SK-N-SH (cell line): ENCODE measurements around the gene CARD19. TPM values are rescaled to one million over a fixed set of nuclear protein-coding genes. Genes with fewer than 3 reads are reported as not detected.

Source experiments
- CTCF ChIA-PET: fragments of 300-600, 350-600 bp; formaldehyde crosslinking; extraction: SDS; loops from one replicate; lab custom pipeline; 2021; lab: Yijun Ruan, JAX
- POLR2A ChIA-PET: fragments of 350-600 bp; sonication (Branson Sonifier 250); formaldehyde crosslinking; extraction: SDS; loops from one replicate; lab custom pipeline; 2020; ENCODE audit warnings: antibody characterized with exemption, inconsistent platforms; lab: Yijun Ruan, JAX
- DNase-seq: peaks from one replicate; pipeline ENCODE4 v3.0.0; 2012
- H2AFZ ChIP-seq: fragments of 200-600 bp; sonication (generic); 2 replicates; pipeline ENCODE4 v1.8.1; 2016; ENCODE audit warnings: antibody characterized with exemption, mild to moderate bottlenecking, low read depth
- H3F3A ChIP-seq: fragments of 200-600 bp; sonication (generic); replicated peaks from 2 replicates; pipeline ENCODE3; 2016; ENCODE audit warnings: antibody characterized with exemption, mild to moderate bottlenecking; ENCODE audit not compliant: insufficient read depth
- H3K27ac ChIP-seq, 2 experiments: fragments of 200-500 bp in 1 of 2; fragments of 200-600 bp in 1 of 2; sonication (Bioruptor generic) in 1 of 2; sonication (generic), shearing (Covaris generic) in 1 of 2; 2 replicates each; pipeline versions ENCODE4 v1.5.1 to v1.6.1; 2014 to 2016; ENCODE audit warnings: low read depth in 2 of 2, inconsistent platforms in 1 of 2, low read length in 1 of 2, mild to moderate bottlenecking in 1 of 2, mixed read lengths in 1 of 2
- H3K27me3 ChIP-seq: fragments of 200-600 bp; sonication (generic), shearing (Covaris generic); 2 replicates; pipeline ENCODE4 v1.6.1; 2016; ENCODE audit warnings: mixed run types; ENCODE audit not compliant: insufficient read depth
- H3K36me3 ChIP-seq, 2 experiments: fragments of 200-500 bp in 1 of 2; fragments of 200-600 bp in 1 of 2; sonication (Bioruptor generic) in 1 of 2; sonication (generic) in 1 of 2; replicated peaks in 1 of 2; 2 replicates each; pipeline versions ENCODE3 to v1.5.1; 2014 to 2016; ENCODE audit warnings: low read length in 1 of 2, mild to moderate bottlenecking in 1 of 2; ENCODE audit not compliant: insufficient read depth in 2 of 2, control insufficient read depth in 1 of 2
- H3K4me1 ChIP-seq, 2 experiments: fragments of 200-500 bp in 1 of 2; fragments of 200-600 bp in 1 of 2; sonication (Bioruptor generic) in 1 of 2; sonication (generic), shearing (Covaris generic) in 1 of 2; 2 replicates each; pipeline versions ENCODE4 v1.5.1 to v1.6.1; 2014 to 2016; ENCODE audit warnings: low read depth in 1 of 2, low read length in 1 of 2, mixed run types in 1 of 2; ENCODE audit not compliant: insufficient read depth in 2 of 2, control insufficient read depth in 1 of 2
- H3K4me2 ChIP-seq: fragments of 200-600 bp; sonication (generic), shearing (Covaris generic); 2 replicates; pipeline ENCODE4 v1.6.1; 2017; ENCODE audit warnings: mixed run types
- H3K4me3 ChIP-seq, 2 experiments: fragments of 200-500 bp in 1 of 2; fragments of 200-600 bp in 1 of 2; sonication (Bioruptor generic) in 1 of 2; sonication (generic), shearing (Covaris generic) in 1 of 2; 2 replicates each; pipeline versions ENCODE4 v1.5.1 to v1.8.1; 2014 to 2016; ENCODE audit warnings: low read depth in 2 of 2, inconsistent platforms in 1 of 2, low read length in 1 of 2, mild to moderate bottlenecking in 1 of 2, mixed read lengths in 1 of 2, moderate library complexity in 1 of 2
- H3K79me2 ChIP-seq: fragments of 200-600 bp; sonication (generic); 2 replicates; pipeline ENCODE4 v1.8.1; 2017; ENCODE audit warnings: mild to moderate bottlenecking; ENCODE audit not compliant: insufficient read depth
- H3K9ac ChIP-seq: fragments of 200-600 bp; sonication (generic); 2 replicates; pipeline ENCODE4 v1.6.1; 2017; ENCODE audit warnings: mixed run types
- H3K9me2 ChIP-seq: fragments of 200-600 bp; sonication (generic); 2 replicates; pipeline ENCODE4 v1.6.1; 2017; ENCODE audit warnings: mixed run types
- H3K9me3 ChIP-seq: fragments of 200-600 bp; sonication (generic); 2 replicates; pipeline ENCODE4 v1.6.1; 2017; ENCODE audit warnings: mixed run types, mild to moderate bottlenecking, moderate library complexity
- H4K20me1 ChIP-seq: fragments of 200-600 bp; sonication (generic); 2 replicates; pipeline ENCODE4 v1.6.1; 2017; ENCODE audit warnings: mild to moderate bottlenecking, mixed run types; ENCODE audit not compliant: insufficient read depth
- CHD2 ChIP-seq: fragments of 150-350 bp; IDR thresholded peaks from 2 replicates; pipeline ENCODE4 v1.6.1; 2018; ENCODE audit warnings: low read length; ENCODE audit not compliant: partially characterized antibody
- ELF1 ChIP-seq: IDR thresholded peaks from 2 replicates; pipeline ENCODE4 v1.4.0; 2012
- FOXM1 ChIP-seq: IDR thresholded peaks from 2 replicates; pipeline ENCODE4 v1.4.0; 2012; ENCODE audit warnings: low read depth, mild to moderate bottlenecking
- NRF1 ChIP-seq: IDR thresholded peaks from 2 replicates; pipeline ENCODE4 v1.6.1; 2012; ENCODE audit warnings: low read depth, mild to moderate bottlenecking, low read length
- RAD21 ChIP-seq: IDR thresholded peaks from 2 replicates; pipeline ENCODE4 v1.6.1; 2012; ENCODE audit warnings: mild to moderate bottlenecking, low read length
- RCOR1 ChIP-seq: fragments of 150-350 bp; IDR thresholded peaks from 2 replicates; pipeline ENCODE4 v1.6.1; 2017; ENCODE audit warnings: antibody characterized with exemption, low read length
- RFX5 ChIP-seq: IDR thresholded peaks from 2 replicates; pipeline ENCODE4 v1.6.1; 2012; ENCODE audit warnings: mild to moderate bottlenecking, improper control_type of control experiment, low read length
- RXRA ChIP-seq: IDR thresholded peaks from 2 replicates; pipeline ENCODE4 v1.4.0; 2012; ENCODE audit warnings: low read depth, mild to moderate bottlenecking, borderline replicate concordance
- SMC3 ChIP-seq: IDR thresholded peaks from 2 replicates; pipeline ENCODE4 v1.6.1; 2012; ENCODE audit warnings: low read depth, low read length, improper control_type of control experiment
- YY1 ChIP-seq: IDR thresholded peaks from 2 replicates; pipeline ENCODE4 v1.4.0; 2012; ENCODE audit warnings: low read depth, mild to moderate bottlenecking
- WGBS: methylation state at CpG from one replicate; pipeline ENCODE4 v1.1.6; 2017; ENCODE audit warnings: low lambda C conversion rate; 5-methylcytosine and 5-hydroxymethylcytosine counted together
- polyA plus RNA-seq, 3 experiments: library from polyadenylated mRNA; depleted of rRNA; stranded (reverse); fragments of >200 nt; gene quantifications; 2 replicates each; pipeline ENCODE4 v1.2.3, GENCODE V29; 2012
- TF ChIP-seq, protein P1 (sequence below): IDR thresholded peaks from 2 replicates; pipeline ENCODE4; 2012
- TF ChIP-seq, protein P2 (sequence below): fragments of 150-350 bp; IDR thresholded peaks from 2 replicates; pipeline ENCODE4 v1.6.1; 2017; ENCODE audit warnings: antibody characterized with exemption, low read length, low read depth, borderline replicate concordance
- TF ChIP-seq, protein P3 (sequence below): IDR thresholded peaks from 2 replicates; pipeline ENCODE4 v1.4.0; 2012; ENCODE audit warnings: low read depth, borderline replicate concordance

The CARD19 gene
- polyA plus RNA-seq, 1 of the 3 experiments (the other 2 are of a cell fraction): 165 TPM

DNA sequence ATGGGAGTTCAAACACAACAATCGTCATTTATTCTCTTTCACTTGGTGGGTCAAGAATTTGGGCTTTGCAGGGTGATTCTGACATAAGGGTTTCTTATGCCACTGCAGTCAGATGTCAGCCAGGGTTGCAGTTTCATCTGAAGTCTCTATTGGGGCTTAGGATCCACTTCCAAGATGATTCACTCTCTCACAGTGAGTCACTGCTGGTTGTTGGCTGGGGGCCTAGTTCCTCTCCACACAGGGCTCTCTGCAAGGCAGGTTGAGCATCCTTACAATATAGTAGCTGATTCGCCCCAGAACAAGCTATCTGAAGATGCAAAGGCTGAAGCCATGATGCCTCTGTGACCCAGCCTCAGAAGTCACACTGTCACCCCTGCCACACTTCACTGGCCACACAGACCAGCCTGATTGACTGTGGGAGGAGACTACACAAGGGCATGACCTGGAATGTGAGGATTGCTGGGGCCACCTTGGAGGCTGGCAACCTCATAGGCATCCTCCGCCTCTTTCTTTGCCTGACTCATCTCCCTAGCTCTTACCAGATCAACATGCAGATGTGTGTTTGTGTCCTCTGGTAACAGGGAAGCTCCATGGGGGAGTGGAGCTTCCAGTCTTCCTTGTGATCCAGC, 4.5 kb upstream of the CARD19 start (continued):
- TF ChIP-seq, protein P1, sequence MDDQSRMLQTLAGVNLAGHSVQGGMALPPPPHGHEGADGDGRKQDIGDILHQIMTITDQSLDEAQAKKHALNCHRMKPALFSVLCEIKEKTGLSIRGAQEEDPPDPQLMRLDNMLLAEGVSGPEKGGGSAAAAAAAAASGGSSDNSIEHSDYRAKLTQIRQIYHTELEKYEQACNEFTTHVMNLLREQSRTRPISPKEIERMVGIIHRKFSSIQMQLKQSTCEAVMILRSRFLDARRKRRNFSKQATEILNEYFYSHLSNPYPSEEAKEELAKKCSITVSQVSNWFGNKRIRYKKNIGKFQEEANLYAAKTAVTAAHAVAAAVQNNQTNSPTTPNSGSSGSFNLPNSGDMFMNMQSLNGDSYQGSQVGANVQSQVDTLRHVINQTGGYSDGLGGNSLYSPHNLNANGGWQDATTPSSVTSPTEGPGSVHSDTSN: no peak
- no peak for TF ChIP-seq RXRA
- no peak for TF ChIP-seq RCOR1
- TF ChIP-seq, protein P2, sequence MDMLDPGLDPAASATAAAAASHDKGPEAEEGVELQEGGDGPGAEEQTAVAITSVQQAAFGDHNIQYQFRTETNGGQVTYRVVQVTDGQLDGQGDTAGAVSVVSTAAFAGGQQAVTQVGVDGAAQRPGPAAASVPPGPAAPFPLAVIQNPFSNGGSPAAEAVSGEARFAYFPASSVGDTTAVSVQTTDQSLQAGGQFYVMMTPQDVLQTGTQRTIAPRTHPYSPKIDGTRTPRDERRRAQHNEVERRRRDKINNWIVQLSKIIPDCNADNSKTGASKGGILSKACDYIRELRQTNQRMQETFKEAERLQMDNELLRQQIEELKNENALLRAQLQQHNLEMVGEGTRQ: no peak
- TF ChIP-seq RFX5: no peak
- TF ChIP-seq CHD2: no peak
- no peak for TF ChIP-seq YY1
- TF ChIP-seq FOXM1: no peak
- TF ChIP-seq RAD21: no peak

DNA sequence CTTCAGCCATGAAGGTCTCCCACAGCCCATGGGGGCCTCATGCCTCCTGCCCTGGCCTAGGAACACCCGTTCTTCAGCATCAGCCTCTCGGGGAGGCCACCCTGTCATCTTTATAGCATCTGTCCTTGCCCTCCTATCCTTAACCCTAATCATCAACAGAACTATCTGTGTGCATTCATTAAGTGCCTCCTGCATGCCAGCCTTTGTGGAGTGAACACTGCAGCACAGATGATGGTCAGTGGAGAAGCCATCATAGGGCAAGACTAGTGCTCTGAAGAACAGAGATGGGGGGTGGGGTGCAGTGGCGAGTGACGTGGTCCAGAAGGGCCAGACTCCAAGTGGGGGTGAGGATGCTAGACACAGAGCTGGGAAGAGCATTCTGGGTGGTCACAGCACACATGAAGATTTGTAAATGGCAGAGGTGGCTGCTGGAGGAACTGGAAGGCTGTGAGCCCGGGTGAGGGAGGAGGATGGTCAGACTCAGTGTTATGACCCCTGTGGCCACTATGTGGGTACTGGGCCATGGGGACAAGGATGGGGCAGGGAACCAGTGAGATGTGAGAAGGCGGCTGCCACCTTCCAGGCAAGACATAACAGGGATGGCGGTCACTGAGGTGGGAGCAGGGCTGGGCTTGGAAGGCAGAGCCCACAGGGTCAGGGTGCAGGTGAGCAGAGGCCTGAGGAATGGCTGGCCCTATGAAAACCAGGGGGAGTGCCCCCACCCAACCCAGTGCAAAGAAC, 3.6 kb upstream of the CARD19 start:
- ChIA-PET CTCF (no interaction called here), POLR2A (no interaction called here)
- no peaks in the 10 kb centered on the region for H4K20me1 ChIP-seq
- no peaks in the 10 kb centered on the region for H3K36me3 ChIP-seq
- H3K9me2 ChIP-seq: no peaks in the 10 kb centered on the region
- TF ChIP-seq SMC3 (no peak), FOXM1 (no peak), NRF1 (no peak), RCOR1 (no peak)
- WGBS: 74% methylated on average over 7 of the region's 7 CpGs
- DNase-seq: no peak
- no peak overlapping the region for H3K4me2 ChIP-seq
- peaks cover 14% of the 10 kb centered on the region for H3F3A ChIP-seq
- no peak overlapping the region for H2AFZ ChIP-seq
- peaks cover 13% of the 10 kb centered on the region for H3K79me2 ChIP-seq
- peaks cover 3 to 18% of the 10 kb centered on the region in 2 experiments; a peak in 1 of 4 replicates for H3K4me1 ChIP-seq
- no peak overlapping the region for H3K4me3 ChIP-seq
- no peaks in the 10 kb centered on the region for H3K9me3 ChIP-seq
- peak overlapping the region in 1 of 2 experiments; percentile 28; a peak in 1 of 4 replicates for H3K27ac ChIP-seq
- no peaks in the 10 kb centered on the region for H3K27me3 ChIP-seq
- no peak overlapping the region for H3K9ac ChIP-seq

DNA sequence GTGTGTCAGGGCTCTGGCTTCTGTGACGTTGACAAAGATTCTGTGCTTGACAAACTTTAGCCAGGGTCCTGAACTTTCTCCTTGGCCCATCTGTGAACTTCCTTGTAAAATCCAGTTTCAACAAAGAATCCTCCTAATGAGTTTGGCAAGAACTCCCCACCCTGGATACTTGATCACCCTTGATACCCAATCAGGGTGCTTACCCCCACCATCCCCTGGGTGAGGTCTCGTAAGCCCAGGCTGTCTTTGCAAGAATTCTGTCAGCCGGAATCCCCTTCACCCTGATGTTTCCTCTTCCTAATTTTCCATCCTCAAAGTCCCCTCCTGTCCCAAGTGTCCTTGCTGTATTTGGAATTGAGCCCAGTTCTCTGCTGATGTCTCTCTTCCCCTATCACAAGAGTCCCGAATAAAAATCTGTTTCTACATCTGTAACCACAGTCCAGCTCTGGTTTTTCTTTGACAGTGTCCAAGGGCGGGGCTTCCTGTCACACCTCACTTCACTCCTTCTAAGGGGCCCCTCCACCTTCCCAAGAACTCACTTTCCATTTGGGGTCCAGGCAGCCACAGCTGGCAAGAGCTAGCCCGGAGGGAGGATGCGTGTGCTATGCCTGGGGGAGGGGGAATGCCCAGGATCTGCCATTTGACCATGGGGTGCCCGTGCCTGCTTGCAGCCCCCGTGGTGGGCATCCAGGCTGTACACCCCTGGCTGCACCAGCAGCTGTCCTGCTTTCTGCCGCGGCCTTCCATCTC, 2.7 kb upstream of the CARD19 start:
- POLR2A ChIA-PET: no interaction called here
- Histone ChIP-seq H3K9me2 (no peaks in the 10 kb centered on the region), H2AFZ (no peak overlapping the region), H3K36me3 (no peaks in the 10 kb centered on the region), H3F3A (peaks cover 21% of the 10 kb centered on the region), H3K9ac (no peak overlapping the region), H3K9me3 (no peaks in the 10 kb centered on the region), H3K4me1 (peaks cover 12 to 27% of the 10 kb centered on the region in 2 experiments; a peak in 3 of 4 replicates), H4K20me1 (no peaks in the 10 kb centered on the region)
- CTCF ChIA-PET: no interaction called here
- TF ChIP-seq SMC3: no peak
- no peak for TF ChIP-seq YY1
- no peak for TF ChIP-seq ELF1
- TF ChIP-seq, protein P3, sequence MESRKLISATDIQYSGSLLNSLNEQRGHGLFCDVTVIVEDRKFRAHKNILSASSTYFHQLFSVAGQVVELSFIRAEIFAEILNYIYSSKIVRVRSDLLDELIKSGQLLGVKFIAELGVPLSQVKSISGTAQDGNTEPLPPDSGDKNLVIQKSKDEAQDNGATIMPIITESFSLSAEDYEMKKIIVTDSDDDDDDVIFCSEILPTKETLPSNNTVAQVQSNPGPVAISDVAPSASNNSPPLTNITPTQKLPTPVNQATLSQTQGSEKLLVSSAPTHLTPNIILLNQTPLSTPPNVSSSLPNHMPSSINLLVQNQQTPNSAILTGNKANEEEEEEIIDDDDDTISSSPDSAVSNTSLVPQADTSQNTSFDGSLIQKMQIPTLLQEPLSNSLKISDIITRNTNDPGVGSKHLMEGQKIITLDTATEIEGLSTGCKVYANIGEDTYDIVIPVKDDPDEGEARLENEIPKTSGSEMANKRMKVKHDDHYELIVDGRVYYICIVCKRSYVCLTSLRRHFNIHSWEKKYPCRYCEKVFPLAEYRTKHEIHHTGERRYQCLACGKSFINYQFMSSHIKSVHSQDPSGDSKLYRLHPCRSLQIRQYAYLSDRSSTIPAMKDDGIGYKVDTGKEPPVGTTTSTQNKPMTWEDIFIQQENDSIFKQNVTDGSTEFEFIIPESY: no peak
- TF ChIP-seq, all 33 proteins: peak for 0
- 70% methylated on average over 10 of the region's 11 CpGs for WGBS
- H3K4me3 ChIP-seq: no peak overlapping the region
- no peak overlapping the region for H3K4me2 ChIP-seq
- H3K27me3 ChIP-seq: no peaks in the 10 kb centered on the region
- DNase-seq: no peak
- no peak overlapping the region for H3K27ac ChIP-seq
- peaks cover 21% of the 10 kb centered on the region for H3K79me2 ChIP-seq
